ENCODE results near the gene FAM20C. TPM values are rescaled to one million over a fixed set of nuclear protein-coding genes. Genes with fewer than 3 reads are reported as not detected.

FAM20C gene
- total RNA-seq, 2 experiments from 2014 or later: not detected

GRCh38 chr7:192701-193480 lies 520 bp downstream of the FAM20C start:
- POLR2A ChIA-PET: no interaction called here
- no peak overlapping the region for H3K4me2 ChIP-seq (ENCODE audit: low read length)

GRCh38 chr7:193481-194251 lies 1.3 kb downstream of the FAM20C start:
- H3K27ac ChIP-seq (ENCODE audit: low read depth, low read length, poor library complexity, severe bottlenecking): no peak overlapping the region
- no peaks in the 10 kb centered on the region; the same call in 1 of the 2 replicates for H4K20me1 ChIP-seq (ENCODE audit: insufficient read depth, low read length)
- no TSS peak for BruUV-seq (replicated peaks)
- no peaks in the 10 kb centered on the region for H3K79me2 ChIP-seq (ENCODE audit: insufficient read depth, low read depth, low read length)
- TF ChIP-seq CTCF (conservative IDR thresholded peaks at IDR 0.05; ENCODE audit: low read length) (no peak), EZH2phosphoT487 (IDR thresholded peaks at IDR 0.05; ENCODE audit: borderline replicate concordance, low read depth, low read length) (no peak)
- H3K9me3 ChIP-seq (ENCODE audit: low read length): no peaks in the 10 kb centered on the region
- no peak overlapping the region for H2AFZ ChIP-seq (ENCODE audit: low read length)
- no peak overlapping the region for H3K4me2 ChIP-seq (ENCODE audit: low read length)
- ChIA-PET POLR2A (no interaction called here), CTCF (ENCODE audit: unreplicated experiment) (no interaction called here)
- no peaks in the 10 kb centered on the region for H3K36me3 ChIP-seq (ENCODE audit: insufficient read depth, low read length)
- no peaks in the 10 kb centered on the region for H3K9me2 ChIP-seq (ENCODE audit: insufficient read depth, low read length)
- H3K4me3 ChIP-seq (ENCODE audit: low read depth, low read length, poor library complexity, severe bottlenecking): no peak overlapping the region
- intact Hi-C loops (cut with micrococcal nuclease; ENCODE audit: unreplicated experiment): no loop called here
- no peak for DNase-seq (ENCODE audit: low spot score)
- H3K4me1 ChIP-seq (ENCODE audit: insufficient read depth, low read length, poor library complexity, severe bottlenecking): no peaks in the 10 kb centered on the region

More at GRCh38 chr7:192701-193480, 520 bp downstream of the FAM20C start:
- Histone ChIP-seq H3K4me1 (ENCODE audit: insufficient read depth, low read length, poor library complexity, severe bottlenecking) (no peaks in the 10 kb centered on the region), H3K36me3 (ENCODE audit: insufficient read depth, low read length) (no peaks in the 10 kb centered on the region), H2AFZ (ENCODE audit: low read length) (no peak overlapping the region), H3K4me3 (ENCODE audit: low read depth, low read length, poor library complexity, severe bottlenecking) (no peak overlapping the region), H4K20me1 (ENCODE audit: insufficient read depth, low read length) (no peaks in the 10 kb centered on the region; the same call in 1 of the 2 replicates), H3K9me3 (ENCODE audit: low read length) (no peaks in the 10 kb centered on the region), H3K79me2 (ENCODE audit: insufficient read depth, low read depth, low read length) (no peaks in the 10 kb centered on the region), H3K27ac (ENCODE audit: low read depth, low read length, poor library complexity, severe bottlenecking) (no peak overlapping the region), H3K9me2 (ENCODE audit: insufficient read depth, low read length) (no peaks in the 10 kb centered on the region)
- DNase-seq (ENCODE audit: low spot score): no peak
- intact Hi-C loops (cut with micrococcal nuclease; ENCODE audit: unreplicated experiment): no loop called here
- CTCF ChIA-PET (ENCODE audit: unreplicated experiment): no interaction called here
- no TSS peak for BruUV-seq (replicated peaks)
- no peak for TF ChIP-seq EZH2phosphoT487 (IDR thresholded peaks at IDR 0.05; ENCODE audit: borderline replicate concordance, low read depth, low read length)
- no peak for TF ChIP-seq CTCF (conservative IDR thresholded peaks at IDR 0.05; ENCODE audit: low read length)
